ELR (cell line): ENCODE measurements around the gene PLPPR3.

Experiments
- DNase-seq: peaks from one replicate; pipeline ENCODE4 v3.0.0-alpha.2; 2015; ENCODE audit warnings: low read depth

The PLPPR3 gene

DNA sequence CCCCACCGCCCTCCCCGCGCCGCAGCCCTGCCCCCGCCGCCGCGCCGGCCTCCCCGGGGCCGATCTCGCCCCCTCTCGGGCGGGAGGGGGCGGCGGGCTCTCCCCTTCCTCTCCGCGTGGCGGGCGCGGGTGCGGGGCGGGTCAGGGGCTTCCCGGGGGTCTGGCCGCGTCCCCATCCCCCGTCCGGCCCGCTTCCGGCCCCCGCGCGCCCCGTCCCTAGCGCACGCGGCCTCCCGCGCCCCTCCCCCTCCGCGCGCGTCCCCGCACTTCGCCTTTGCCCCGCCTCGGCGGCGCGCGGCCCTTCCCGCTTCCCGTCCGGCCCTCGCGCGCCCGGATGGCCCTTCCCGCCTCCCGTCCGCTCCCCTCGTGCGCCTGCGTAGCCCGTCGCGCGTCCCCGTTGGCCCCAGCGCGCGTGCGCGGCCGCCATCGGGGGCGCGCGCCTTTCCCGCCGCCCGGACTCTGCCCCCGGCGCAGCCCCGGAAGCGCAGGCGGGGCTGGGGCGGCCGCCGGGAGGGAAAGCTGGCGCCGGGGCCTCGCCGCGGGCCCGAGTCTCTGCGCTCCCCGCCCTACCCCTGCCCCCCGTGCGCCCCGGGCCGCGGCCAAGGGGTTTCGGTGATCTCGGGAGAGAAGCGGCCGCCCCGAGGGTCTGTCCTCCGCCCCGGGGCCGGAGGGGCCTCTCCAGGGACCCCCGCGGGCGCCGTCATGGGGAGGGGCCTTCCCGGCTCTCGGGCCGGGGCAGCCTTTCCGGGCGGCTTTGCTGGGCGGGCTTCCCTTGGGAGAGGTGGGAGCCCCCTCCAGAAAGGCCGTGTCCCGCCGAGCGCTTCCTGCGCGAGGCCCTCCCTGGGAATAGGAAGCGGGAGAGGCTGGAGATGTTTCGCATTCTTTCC lies 24.0 kb downstream of the PLPPR3 start:
- peak; percentile 94 for DNase-seq

DNA sequence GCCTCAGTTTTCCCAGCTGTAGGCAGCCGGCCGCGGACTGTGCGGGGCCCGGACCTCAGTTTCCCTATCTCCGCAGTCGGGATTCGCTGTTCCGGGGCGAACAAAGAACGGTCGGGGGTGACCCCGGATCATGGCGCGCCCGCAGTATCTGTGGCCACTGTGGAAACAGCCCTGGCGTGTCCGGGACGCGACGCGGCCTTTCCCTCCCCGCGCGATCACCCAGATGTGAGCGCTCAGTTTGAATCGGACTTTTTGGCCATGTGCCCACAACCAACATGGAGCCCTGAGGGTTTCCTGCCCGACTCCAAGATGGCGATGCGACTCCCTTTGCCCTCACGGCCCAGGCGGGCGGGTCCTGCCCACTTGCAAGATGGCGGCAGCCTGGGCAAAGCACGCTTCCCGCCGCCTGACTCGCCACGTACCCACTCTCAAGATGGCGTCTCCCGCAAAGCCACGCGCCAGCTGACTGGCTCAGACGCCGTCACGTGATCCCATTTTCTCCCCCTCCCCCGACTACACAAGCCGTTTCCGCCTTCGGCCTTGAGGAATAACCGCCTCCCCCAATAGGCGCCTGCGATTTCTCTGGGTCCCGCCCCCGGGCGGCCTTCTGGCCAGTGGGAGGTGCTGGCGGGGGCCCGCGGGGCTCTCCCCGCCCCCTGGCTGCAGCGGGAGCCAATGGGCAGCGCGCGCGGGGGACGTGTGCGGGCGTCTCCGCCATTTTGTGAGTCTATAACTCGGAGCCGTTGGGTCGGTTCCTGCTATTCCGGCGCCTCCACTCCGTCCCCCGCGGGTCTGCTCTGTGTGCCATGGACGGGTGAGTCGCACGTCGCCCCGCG lies 24.8 kb downstream of the PLPPR3 start, which contains the start of gene PTBP1:
Gene PTBP1 (plus strand): TSS at position 761 of the 836 bp plus-strand sequence. CDS start 46 bp downstream, at position 807.
- DNase-seq = peak; percentile 100

DNA sequence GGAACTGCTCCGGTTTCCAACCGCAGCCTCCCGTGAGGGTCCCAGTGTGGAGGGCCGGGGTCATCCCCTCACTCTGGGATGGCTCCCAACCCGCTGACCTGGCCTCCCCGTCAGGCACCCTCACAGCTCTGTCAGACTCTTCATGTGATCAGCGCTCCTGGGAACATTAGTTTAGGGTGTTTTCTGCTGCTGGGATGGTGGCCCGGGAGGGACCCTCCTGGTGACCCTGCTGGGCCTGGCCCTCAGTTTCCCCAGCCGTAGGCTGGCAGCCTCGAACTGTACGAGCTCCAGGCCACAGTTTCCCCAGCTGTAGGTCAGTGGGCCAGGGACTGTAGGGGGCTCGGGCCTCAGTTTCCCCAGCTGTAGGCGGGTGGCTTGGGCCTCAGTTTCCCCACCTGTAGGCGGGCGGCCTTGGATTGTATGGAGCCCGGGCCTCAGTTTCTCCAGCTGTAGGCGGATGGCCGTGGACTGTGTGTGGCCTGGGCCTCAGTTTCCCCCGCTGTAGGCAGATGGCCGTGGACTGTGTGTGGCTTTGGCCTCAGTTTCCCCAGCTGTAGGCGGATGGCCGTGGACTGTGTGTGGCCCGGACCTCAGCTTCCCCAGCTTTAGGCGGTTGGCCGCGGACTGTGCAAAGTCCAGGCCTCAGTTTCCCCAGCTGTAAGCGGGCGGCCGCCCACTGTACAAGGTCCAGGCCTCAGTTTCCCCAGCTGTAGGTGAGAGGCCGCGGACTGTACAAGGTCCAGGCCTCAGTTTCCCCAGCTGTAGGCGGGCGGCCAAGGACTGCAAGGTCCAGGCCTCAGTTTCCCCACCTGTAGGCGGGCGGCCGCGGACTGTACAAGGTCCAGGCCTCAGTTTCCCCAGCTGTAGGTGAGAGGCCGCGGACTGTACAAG lies 25.8 kb downstream of the PLPPR3 start:
- DNase-seq = no peak

DNA sequence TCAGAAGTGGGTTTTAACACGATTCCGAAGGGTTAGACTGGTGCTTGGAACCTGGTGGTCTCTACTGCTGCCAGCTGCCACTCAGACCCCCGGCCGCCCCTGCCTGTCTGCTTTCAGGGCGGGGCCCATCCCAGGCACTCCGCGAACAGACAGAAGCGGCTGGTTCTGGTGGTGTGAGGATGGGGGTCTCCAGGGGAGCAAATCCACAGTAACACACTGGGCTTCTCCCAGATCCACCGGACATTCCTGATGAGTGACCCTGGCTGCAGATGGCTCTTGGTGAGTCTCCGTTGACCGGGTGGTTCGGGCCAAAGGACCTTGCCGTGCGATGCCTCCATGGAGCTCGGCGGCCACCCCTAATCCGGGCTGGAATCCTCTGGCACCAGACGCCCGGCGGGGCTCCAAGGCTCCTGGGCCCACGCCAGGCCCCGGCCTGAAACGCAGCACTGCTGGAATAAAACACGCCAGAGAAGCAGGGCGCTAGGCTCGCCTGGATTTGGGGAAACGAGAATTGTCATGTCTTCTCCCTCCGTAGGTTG lies 26.6 kb downstream of the PLPPR3 start:
- no peak for DNase-seq

DNA sequence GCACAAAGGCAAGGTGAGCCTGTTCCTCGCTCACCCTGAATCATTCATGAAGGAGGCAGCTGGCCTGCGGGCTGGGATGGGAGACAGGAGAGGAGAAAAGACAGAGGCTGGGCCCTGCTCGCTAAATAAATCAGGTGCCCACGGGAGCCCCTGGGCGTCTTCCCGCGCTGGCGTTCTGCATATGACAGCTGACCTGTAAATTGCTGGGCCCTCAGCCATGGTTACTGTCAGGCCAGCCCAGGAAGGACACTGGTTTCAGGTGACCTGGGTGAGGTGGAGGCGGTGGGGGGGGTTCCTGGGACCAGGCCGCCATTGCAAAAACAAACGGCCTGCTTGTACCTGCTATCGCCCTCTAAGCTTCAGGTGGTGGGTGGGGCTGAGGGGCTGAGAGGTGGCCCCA lies 27.9 kb downstream of the PLPPR3 start:
- no peak for DNase-seq

DNA sequence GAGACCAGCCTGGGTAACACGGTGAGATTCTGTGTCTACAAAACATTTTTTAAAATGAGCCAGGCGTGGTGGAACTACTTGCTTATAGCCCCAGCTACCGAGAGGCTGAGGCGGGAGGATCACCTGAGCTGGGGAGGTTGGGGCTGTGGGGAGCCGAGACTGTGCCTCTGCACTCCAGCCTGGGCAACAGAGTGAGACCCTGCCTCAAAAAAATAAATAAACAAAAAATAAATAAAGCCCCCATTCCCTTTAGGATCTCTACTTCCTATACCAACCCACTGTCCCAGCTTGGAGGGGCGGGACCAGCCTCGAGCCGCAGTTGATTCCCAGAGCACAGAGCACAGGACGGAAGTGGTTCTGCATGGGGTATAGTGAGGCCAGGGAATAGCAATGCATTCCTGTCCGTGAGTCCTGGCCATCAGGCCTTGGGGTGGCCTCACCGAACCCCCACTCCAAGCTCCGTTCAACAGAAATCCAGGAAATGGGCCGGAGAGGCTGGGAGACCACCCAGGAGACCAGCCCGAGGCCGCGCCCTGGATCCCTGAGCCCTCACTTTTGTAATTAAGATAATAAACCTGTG lies 29.4 kb downstream of the PLPPR3 start:
- DNase-seq = no peak

DNA sequence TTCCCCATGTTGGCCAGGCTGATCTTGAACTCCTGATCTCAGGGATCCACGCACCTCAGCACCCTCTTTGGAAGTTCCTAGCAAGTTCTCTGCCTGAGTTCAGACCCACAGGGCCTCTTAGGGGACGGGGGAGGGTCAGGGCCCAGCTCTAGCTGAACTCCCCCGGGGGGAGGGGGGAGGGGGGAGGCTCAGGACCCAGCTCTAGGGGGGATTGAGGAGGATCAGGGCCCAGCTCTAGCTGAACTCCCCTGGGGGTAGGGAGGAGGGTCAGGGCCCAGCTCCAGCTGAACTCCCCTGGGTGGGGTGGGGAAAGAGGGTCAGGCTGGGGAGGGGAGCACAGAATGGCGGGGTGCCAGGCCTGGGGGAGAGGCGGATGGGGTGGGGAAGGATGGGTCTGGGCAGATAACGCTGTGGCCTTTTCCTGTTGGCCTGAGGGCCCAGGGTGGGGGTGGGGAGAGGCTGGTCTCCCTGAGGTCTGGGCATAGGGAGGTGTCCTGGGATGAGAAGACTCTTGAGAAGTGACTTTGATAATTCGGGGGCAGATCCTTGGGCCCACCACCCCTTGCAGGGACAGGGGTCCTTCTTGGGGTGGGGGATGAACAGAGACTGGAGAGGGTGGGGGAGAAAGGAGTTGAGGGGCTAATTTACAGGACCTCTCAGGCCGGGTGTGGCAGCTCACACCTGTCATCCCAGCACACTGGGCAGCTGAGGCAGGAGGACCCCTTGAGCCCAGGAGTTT lies 30.0 kb downstream of the PLPPR3 start:
- DNase-seq = no peak

DNA sequence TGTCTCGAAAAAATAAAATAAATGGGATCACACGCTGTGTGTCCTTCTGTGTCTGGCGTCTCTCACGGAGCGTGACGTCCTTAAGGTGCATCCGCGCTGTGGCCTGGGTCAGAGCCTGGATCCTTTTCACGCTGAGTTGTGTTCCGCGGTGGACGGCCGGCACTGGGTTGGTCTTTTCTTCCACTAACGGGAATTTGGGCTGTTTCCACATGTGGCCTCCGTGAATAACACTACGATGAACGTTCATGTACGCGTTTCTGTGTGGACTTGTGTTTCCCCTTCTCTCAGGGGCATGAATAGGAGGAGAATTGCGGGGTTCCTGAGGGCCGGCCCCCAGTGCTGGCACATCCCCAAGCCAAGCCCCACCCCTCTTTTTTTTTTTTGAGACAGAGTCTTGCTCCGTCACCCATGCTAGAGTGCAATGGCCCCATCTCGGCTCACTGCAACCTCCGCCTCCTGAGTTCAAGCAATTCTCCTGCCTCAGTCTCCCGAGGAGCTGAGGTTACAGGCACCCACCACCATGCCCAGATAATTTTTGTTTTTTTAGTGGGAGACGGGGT lies 30.7 kb downstream of the PLPPR3 start:
- no peak for DNase-seq

DNA sequence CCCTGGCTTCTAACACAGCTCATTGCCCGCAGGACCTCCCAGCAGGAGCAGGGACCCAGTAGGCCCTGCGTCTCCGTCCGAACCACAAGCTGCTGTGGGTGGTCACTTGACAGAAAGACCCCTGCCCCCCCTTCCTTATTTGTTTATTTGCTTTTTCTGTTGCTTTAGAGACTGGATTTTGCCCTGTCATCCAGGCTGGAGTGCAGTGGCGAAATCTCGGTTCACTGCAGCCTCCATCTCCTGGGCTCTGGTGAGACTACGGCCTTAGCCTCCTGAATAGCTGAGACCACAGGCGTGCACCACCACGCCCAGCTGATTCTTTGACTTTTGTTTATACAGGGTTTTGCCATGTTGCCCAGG lies 32.1 kb downstream of the PLPPR3 start:
- no peak for DNase-seq

DNA sequence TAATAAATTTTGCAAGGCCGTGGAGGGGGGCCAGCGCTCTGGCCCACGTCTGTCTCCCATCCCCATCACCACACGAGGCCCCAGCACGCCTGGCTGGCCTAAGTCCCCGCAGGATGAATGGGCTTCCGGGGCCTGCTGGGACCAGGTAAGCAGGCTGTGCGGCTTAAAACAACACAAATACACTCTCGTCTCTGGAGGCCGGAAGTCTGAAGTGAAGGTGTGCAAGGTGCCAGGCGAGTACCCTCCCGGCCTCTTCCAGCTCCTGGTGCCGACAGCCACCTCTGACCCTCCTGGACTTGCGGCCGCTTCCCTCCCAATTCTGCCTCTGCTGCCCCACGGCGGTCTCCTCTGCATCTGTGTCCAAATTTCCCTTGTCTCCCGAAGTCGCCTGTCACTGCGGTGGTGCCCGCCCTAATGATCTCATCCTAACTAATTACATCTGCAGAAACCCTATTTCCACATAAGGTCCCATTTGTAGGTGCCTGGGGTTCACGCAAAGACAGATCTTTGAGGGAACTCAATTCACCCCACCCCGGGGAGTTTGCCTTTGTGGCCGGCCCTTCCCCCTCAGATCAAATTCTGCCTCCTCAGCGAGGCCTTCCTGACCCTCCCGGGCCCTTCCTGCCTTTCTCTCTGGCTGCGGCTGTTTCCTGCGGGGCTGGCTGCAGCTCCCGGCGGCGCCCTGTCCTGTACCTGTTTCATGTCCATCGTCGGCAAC lies 32.6 kb downstream of the PLPPR3 start:
- DNase-seq = no peak

DNA sequence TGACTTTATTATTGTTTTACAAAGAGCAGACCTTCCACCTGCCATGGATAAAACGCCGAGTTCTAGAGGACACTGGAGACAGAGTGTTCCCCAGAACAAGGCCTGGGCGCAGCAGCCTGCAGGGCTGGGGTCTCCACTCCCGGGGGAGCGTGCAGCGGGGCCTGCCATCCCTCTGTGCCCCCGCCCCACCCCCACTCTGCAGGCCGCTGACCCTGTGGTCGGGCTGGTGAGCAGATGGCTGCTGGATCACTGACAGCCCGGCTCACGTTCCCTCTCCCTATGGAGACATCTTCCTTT lies 33.1 kb downstream of the PLPPR3 start:
- DNase-seq = no peak

DNA sequence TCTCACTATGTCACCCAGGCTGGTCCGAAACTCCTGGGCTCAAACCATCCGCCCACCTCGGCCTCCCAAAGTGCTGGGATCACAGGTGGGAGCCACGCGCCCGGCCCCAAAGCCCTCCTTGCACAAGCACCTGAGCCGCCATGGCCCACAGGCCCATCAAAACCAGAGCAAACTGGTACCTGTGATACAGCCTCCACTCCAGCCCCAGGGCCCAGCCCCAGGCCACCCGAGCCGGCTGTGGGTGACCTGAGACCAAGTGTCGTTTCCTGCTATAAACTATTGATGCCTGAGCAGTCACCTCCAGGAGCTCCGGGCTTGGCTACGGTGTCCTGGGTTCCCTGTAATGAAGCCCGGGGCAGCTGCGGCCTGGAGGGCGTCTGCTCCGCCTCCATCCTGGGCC lies 34.2 kb downstream of the PLPPR3 start:
- no peak for DNase-seq

DNA sequence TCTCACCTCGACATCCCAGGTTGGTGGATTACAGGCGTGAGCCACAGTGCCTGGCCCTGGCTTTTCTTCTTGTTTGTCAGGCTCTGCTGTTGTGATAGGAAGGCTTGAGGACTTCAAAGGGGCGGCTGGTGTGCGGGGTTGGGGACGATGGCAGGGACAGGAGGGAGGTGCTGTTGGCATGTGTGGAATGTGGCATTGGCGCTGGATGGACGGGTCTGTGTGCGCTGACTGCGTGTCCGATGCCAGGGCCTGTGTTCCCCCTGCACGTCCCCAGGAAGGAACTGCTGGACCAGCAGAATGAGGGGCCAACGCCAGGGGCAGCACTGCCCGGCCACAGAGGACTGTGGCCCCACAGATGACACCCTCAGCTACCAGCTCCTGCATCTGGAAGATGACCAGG lies 37.2 kb downstream of the PLPPR3 start:
- DNase-seq = no peak

DNA sequence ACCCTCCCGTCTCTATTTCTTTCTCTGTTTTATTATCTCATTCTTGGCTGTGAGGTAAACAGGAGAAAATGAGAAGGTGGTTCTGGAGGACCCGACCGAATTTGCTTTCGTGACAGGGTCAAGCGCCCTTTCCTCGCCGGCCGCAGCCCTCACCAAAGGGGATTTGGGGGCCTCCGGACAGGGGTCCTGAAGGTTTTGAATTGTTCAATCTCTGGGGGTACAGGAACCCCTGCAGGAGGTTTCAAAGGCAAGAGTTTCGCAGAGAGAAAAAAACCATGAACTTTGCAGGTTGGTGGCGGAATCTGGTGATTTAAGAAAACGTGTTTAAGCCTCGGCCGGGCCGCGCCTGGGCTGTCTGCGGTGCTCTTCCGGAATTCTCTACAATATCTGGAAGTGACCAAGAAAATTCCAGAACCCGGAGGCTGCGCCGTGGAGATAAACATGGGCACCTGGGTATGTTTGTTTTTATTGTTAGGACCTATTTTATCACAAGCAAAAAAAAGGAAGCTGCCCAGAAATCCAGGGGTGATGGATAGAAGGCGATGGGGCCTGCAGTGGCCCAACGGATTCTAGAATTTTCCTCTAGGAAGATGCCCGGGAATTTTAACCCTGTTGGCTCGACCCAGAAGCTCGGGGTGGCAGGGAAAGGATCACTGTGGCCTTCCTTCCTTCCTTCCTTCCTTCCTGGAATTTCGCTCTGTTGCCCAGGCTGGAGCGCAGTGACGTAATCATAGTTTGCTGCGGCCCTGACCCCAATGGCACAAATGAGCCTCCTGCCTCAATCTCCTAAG lies 38.7 kb downstream of the PLPPR3 start:
- no peak for DNase-seq

DNA sequence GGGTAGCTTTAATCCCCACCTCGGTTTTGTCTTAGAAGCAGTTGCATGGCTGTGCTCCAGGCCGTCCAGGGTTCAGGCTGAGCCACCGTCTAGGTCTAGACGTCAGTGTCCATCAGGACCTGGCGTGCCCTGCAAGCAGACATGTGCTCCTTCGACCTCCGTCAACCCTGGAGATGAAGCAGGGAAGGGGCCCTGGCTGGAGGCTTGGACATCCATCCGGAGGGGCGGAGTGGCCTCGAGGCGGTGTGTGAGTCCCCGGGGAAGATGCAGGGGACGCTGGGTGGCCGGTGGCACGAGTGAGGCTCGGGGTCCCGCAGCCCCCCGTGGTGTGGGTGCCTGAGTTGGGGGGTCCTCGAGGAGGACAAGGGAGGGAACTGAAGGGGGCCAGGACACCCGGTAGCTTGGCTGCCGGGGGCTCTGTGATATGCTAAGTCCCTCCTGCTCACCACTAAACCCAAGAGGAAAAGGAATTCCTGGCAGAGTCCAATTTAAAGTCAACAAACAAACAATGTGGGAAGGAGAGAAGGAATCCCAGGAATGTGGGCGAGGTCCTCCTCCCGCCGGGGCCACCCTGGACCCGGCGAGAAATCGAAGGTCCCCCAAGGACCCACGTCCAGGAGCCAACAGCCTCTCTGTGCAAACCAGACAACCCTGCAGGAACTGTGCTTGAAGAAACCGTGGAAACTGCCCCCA lies 39.4 kb downstream of the PLPPR3 start:
- peak; percentile 81 for DNase-seq

DNA sequence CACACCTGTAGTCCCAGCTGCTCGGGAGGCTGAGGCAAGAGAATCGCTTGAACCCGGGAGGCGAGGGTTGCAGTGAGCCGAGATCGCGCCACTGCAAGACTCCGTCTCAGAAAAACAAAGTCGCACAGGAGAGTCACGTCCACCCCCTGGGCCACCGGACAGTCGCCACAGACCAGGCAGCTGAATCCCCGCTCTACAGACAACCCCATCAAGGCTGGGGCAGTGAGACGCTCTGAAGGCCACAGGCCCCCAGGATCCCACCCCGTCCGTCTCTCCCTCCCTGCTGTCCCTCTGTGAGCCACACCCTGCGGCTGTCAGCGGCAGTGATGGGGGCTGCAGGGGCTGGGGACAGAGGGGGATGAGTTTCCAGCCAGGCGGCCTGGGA lies 40.0 kb downstream of the PLPPR3 start:
- DNase-seq = no peak

DNA sequence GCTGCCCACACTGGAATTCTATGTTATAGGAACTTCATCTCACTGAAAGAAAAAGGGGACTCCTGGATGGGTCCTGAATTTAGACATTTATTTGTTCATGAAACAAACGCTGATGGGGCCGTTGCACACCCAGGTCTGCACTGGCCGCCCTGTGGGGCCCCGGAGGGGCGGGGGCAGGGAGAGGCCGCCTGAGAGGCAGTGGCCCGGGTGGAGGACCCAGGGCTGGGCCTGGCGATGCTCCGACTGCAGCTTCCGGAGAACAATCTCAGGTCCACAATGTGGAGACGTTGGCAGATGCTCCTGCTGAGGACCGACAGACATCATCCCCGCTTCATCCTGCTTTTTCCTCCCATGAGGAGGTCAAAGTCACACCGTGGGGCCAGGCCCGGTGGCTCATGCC lies 40.8 kb downstream of the PLPPR3 start:
- no peak for DNase-seq

DNA sequence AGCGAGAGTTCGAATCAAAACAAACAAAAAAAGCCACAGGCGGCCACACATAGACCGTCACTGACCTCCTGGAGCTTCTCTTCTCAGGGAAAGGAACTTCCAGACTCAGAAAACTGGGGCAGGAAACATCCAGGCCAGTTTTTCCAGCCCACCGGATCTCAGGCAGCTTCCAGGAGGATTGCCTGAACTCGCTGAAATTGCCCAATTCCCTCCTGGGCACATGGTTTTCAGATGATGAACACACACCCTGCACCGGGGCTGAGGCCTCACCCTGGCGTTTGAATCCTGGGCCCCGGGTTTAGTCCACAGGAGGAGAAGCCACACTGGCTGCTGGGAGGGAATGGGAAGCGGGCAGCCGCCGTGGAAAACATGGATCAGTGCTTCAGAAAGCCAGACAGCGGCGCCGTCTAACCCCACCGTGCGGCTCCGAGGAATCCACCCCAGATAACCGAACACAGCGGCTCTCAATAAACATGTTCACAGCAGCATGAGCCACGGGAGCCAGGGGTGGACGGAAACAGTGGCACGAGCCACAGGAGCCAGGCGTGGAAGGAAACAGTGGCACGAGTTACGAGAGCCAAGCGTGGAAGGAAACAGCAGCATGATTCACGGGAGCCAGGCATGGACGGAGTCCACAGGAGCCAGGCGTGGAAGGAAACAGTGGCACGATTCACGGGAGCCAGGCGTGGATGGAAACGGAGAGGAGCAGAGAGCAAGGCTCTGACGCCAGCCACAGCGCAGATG lies 42.7 kb downstream of the PLPPR3 start:
- peak; percentile 89 for DNase-seq
